ENCODE measurements around the gene BCO2.
"Not testable (repeated sequence)": the region's sequence is repeated elsewhere in the genome, so short reads cannot be mapped to it uniquely, and the experiment has no call there.

The BCO2 gene

GRCh38 chr11:112172362-112172994, 2.8 kb upstream of the BCO2 start:
- DNase-seq, result no peak

DNA sequence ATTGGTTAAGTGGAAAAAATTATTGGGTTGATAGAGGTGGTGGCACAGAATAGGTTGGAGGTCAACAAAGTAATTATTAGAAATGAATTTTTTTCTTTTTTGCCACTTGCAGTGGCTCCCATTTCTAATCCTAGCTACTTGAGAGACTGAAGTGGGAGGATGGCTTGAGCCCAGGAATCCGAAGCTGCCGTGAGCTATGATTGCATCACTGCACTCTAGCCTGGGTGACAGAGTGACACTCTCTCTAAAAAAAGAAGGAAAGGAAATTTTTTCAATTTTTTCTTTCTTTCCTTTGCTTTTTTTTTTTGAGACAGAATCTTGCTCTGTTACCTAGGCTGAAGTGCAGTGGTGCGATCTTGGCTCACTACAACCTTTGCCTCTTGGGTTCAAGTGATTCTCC, 2.2 kb upstream of the BCO2 start:
- DNase-seq, result no peak

GRCh38 chr11:112175599-112175952, 264 bp downstream of the BCO2 start:
- no peak for DNase-seq

- DNase-seq, result no peak
Measured at GRCh38 chr11:112176077-112176476, 765 bp downstream of the BCO2 start.

DNA sequence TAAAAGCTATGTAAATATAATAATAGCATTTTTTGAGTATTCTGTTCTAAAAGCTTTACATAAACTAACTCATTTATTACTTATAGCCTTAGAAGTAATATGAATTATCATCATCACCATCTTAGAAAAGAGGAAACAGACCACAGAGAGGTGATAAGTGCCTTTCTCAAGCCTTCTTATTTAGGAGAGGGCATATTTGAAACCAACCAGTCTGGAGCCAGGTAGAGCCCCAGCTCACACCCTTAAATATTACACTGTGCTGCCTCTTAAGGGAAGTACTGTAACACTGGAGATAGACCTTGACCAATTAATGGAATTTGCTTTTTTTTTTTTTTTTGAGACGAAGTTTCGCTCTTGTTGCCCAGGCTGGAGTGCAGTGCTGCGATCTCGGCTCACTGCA, 2.3 kb downstream of the BCO2 start:
- peak; percentile 78 for DNase-seq

DNA sequence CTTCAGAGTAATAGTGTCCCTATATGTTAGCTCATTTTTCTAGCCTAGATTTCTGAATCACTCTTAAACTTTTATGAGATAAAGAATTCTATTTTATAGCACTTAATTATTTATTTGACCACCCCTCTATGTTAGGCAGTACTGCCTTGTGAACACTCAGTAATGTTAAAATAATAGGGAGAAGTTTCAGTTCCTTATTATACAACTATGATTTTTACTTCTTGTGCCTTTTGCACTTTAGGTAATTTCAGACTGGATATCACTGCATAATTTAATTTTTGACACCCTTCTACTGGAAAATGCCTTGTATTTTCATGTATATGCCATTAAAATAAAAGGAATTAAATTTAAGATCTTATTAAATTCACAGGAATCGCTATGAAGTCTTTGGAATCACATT, 3.1 kb downstream of the BCO2 start:
- no peak for DNase-seq

GRCh38 chr11:112178936-112179335, 3.6 kb downstream of the BCO2 start:
- DNase-seq, result no peak

DNA sequence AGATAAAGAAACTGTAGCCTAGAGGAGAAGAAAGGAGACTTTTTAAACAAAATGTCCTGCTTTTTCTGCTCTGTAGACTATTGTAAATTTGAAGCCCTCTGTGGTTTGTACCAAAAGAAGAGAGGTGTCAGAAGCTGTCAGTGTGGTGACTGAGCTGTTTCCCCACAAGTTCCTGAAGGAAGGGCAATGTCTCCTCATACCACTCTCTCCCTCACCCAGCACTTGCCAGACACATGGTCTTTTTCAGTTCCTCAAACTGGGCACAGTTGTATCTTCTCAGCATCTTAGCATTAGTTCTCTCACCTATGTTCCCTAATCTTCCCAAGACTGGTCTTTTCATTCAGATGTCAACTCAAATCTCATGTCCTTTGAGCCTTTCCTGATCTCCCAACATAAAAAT, 4.3 kb downstream of the BCO2 start:
- no peak for DNase-seq

- DNase-seq, result no peak
Measured at GRCh38 chr11:112182867-112183266, 7.6 kb downstream of the BCO2 start.

- DNase-seq, result peak; percentile 95
Measured at GRCh38 chr11:112185883-112186282, 10.6 kb downstream of the BCO2 start.

DNA sequence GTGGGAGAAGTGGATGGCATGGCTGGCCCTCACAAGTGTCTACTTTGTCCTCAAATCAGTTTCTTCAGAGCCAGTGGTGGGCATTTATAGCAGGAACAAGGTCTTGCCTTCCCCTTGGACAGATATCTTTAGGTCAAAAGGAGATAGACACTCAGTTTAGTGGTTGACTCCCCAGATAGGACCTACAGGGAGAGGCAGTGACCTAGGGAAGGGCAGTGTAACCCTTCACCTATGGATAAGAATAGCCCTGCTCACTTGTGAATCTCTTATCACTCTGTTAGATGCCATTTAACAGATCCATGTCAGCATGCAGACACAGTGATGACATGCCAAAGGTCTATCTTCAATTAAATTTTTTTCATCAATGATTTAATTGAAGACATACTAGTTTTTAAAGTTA, 11.0 kb downstream of the BCO2 start:
- DNase-seq, result no peak

- DNase-seq, result not testable (repeated sequence)
Measured at GRCh38 chr11:112195113-112195512, 19.8 kb downstream of the BCO2 start.

- DNase-seq, result no peak
Measured at GRCh38 chr11:112195951-112196351, 20.6 kb downstream of the BCO2 start.

DNA sequence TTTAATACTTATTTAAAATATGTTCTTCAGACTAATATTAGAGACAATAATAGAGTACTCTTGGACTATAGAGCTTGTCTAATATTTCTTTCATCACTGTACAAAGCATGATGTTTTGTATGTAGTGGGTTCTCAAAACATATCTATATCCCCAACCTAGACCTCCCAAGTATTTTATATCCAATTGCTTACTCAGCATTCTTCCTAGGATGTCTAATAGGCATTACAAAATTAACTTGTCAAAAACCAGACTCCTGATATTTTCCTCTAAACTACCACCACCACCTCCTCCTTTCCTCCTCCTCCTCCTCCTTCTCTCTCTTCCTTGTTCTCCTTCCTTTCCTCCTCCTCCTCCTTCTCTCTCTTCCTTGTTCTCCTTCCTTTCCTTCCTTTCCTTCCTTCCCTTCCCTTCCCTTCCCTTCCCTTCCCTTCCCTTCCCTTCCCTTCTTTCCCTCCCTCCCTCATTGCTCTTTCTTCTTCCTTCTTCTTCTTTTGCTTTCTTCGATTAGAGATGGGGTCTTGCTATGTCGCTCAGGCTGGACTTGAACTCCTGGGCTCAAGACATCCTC, 21.3 kb downstream of the BCO2 start:
- DNase-seq, result no peak

- not testable (repeated sequence) for DNase-seq
Measured at GRCh38 chr11:112199101-112199500, 23.8 kb downstream of the BCO2 start.

GRCh38 chr11:112200252-112200651, 24.9 kb downstream of the BCO2 start:
- DNase-seq, result no peak

- no peak for DNase-seq
Measured at GRCh38 chr11:112206071-112206470, 30.8 kb downstream of the BCO2 start.

GRCh38 chr11:112210890-112211289, 35.6 kb downstream of the BCO2 start:
- no peak for DNase-seq

DNA sequence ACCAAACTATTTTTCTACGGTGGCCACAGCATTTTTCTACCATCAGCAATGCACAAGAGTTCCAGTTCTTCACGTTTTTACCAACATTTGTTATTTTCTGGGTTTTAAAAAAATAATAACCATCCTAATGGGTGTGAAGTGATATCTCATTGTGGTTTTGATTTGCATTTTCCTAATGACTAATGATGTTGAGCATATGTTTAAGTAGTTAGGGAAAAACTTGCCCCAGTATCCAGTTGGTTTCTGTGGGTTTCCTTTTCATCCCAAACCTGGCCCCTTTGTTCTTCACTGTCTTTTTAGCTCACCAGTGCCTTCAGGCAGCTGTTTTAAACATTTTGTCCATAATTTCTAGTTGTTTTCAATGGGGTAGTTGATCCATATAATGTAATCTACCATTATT, 36.2 kb downstream of the BCO2 start:
- DNase-seq, result no peak

- no peak for DNase-seq
Measured at GRCh38 chr11:112212290-112212689, 37.0 kb downstream of the BCO2 start.

DNA sequence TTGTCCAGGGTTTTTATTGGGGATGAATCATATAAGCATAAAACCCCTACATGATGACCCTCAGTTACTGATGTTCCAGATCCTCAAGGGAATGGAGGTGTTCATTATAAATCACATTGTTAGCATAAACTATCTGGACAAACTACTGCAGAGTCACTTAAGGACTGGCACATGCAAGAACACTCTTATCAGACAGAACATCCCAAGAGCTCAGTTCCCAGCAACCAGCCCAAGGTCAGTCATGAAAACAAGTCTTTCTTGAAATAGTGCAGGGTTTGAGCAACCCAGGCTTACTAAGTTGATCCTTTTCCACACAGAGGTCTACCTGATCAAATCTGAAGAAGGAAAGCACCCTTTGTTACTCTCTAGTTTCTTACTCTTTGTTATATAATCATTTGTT, 37.4 kb downstream of the BCO2 start:
- no peak for DNase-seq

DNA sequence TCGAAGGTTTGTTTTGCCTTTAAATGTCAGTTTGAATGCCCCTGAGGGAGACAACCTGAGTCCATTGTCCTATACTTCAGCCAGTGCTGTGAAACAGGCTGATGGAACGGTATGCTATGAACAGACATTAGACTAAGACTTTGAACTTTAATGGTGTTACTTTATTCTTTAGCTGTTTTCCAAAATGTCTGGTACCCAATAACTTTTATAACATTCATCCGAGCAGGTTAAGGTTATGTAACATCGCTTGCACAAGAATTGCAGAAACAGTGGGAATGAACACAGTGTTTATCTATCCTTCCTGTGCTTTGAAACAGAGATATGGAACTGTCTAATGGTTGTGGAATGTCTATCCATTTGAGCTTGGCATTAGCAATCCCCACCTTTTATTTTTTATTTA, 38.4 kb downstream of the BCO2 start:
- no peak for DNase-seq

DNA sequence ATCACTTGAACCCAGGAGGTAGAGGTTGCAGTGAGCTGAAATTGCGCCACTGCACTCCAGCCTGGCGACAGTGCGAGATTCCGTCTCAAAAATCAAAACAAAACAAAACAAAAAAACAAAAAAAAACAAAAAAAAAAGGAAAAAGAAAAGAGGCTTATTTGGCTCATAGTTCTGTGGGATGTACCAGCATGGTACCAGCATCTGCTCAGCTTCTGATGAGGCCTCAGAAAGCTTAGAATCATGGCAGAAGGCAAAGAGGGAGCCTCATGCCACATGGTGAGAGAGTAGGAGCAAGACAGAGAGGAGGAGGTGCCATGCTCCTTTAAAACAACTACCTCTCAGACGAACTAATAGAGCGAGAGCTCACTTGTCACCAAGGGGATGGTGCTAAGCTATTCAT, 40.3 kb downstream of the BCO2 start:
- no peak for DNase-seq

DNA sequence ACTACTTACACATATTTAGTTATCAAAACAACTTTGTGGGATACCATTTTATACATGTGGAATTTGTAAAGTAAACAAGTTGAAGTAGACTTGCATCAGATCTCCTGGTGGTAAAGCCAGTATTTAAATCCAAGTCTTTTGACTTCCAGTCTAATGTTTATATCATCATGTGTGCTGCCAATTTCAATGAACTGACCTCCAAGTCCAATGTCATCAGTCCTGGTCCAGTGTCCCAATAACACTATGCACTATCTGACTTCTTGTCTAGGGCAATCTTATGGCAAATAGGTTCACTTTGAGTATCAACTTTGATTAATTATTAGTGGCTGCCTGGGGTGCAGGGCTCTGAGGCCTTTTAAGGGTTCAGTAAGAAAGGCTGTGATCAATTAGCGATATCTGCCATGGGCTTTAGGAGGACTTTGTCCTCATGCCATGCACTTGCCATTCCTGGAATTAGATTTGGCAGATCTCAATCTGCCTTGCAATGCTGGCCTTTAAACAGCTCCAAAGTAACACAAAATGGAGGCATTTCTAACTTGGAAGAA, 41.3 kb downstream of the BCO2 start:
- no peak for DNase-seq

Data from DMS79 (cell line).